Measurements from ENCODE around the gene SLC16A10.

DNA sequence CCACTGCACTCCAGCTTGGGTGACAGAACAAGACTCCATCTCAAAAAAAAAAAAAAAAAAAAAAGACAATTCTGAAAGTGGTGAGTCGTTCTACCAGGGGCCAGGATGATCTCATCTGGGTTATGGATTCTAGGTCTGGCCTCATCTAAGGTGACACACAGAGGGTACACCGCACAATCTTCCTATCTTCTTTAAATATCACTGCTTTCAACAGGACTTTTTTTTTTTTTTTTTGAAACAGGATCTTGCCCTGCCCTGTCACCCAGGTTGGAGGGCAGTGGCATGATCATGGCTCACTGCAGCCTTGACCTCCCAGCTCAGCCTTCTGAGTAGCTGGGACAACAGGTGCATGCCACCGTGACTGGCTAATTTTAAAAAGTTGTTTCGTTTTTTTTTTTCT is 67.7 kb downstream of the SLC16A10 start:
- TF ChIP-seq, protein P1, sequence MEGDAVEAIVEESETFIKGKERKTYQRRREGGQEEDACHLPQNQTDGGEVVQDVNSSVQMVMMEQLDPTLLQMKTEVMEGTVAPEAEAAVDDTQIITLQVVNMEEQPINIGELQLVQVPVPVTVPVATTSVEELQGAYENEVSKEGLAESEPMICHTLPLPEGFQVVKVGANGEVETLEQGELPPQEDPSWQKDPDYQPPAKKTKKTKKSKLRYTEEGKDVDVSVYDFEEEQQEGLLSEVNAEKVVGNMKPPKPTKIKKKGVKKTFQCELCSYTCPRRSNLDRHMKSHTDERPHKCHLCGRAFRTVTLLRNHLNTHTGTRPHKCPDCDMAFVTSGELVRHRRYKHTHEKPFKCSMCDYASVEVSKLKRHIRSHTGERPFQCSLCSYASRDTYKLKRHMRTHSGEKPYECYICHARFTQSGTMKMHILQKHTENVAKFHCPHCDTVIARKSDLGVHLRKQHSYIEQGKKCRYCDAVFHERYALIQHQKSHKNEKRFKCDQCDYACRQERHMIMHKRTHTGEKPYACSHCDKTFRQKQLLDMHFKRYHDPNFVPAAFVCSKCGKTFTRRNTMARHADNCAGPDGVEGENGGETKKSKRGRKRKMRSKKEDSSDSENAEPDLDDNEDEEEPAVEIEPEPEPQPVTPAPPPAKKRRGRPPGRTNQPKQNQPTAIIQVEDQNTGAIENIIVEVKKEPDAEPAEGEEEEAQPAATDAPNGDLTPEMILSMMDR (conservative IDR thresholded peaks at IDR 0.05; ENCODE audit: low read depth, low read length): no peak
- TF ChIP-seq EZH2phosphoT487 (IDR thresholded peaks at IDR 0.05; ENCODE audit: borderline replicate concordance, low read length) (no peak), EZH2 (IDR thresholded peaks at IDR 0.05; ENCODE audit: low read length, unreplicated experiment) (no peak)

All from PC-3 (cell line).